Fibroblast of mammary gland (primary cell): ENCODE data around the gene RTTN.

Experiments
- DNase-seq: peaks from one replicate; pipeline ENCODE4 v3.0.0-alpha.2; 2010; ENCODE audit warnings: low read depth
- H3K4me3 ChIP-seq: 2 replicates; pipeline ENCODE4 v1.5.1; 2011; ENCODE audit warnings: low read depth, mild to moderate bottlenecking, low read length, moderate library complexity; ENCODE audit not compliant: control insufficient read depth
- TF ChIP-seq, protein P1 (sequence below): conservative IDR thresholded peaks from 2 replicates; pipeline ENCODE4 v1.5.1; 2011; ENCODE audit warnings: low read depth, low read length, inconsistent platforms; ENCODE audit not compliant: control insufficient read depth, insufficient read depth

The RTTN gene

DNA sequence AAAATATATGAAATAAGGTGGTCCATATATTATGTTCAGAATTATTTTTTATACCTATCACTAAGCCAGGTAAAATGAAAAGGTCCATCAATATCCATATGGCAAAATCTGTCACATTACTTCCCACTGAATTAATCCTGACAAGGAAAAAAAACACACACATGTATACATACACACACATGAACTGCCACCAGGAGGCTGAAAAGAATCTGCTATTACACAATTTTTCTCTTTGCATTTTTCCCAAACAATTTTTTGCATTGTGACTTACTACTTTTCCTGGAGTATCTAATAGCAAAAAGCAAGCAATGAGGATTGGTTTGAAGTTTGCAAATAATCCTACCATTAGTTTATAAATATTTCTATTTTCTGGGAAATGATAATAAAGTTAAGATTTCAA lies 129.6 kb downstream of the RTTN start:
- TF ChIP-seq, protein P1, sequence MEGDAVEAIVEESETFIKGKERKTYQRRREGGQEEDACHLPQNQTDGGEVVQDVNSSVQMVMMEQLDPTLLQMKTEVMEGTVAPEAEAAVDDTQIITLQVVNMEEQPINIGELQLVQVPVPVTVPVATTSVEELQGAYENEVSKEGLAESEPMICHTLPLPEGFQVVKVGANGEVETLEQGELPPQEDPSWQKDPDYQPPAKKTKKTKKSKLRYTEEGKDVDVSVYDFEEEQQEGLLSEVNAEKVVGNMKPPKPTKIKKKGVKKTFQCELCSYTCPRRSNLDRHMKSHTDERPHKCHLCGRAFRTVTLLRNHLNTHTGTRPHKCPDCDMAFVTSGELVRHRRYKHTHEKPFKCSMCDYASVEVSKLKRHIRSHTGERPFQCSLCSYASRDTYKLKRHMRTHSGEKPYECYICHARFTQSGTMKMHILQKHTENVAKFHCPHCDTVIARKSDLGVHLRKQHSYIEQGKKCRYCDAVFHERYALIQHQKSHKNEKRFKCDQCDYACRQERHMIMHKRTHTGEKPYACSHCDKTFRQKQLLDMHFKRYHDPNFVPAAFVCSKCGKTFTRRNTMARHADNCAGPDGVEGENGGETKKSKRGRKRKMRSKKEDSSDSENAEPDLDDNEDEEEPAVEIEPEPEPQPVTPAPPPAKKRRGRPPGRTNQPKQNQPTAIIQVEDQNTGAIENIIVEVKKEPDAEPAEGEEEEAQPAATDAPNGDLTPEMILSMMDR, result peak; percentile 15
- no peak overlapping the region for H3K4me3 ChIP-seq
- no peak for DNase-seq

DNA sequence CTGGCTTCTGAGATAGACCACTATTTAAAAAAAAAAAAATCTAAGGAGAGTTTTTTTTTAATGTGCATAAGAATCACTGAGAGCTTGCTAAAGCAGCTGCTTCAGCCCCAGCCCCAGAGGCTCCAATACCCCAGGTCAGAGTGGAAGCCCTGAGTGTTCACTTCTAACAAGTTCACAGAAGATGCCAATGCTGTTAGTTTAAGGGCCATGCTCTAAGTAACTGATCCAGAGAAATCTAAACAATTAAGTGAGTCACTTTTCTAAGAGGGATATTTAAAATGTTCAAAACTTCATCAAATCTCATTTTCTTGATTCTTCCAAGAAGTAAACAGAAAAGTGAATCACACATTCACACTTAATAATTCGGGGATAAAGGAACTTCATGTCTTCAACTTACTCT lies 131.4 kb downstream of the RTTN start:
- peak; percentile 12 for DNase-seq
- TF ChIP-seq, protein P1, result no peak
- H3K4me3 ChIP-seq, result no peak overlapping the region

DNA sequence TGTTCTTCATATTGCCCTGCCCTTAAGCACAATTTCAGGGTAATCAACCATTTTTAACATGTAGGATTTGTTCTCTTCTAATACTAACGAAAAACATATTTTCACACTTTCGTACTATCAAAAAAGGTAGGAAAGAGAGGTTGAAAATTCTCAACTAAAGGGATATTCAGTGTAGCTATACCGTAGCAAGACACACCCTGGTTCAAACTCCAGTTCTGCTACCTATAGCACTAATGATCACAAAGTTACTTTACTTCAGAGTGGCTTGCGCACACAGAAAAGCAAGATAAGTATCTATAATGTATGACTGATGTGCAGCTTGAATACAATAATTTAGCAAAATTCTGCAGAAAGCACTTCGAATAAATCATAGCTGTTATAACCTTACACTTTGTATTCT lies 132.1 kb downstream of the RTTN start:
- H3K4me3 ChIP-seq, result no peak overlapping the region
- DNase-seq, result no peak
- TF ChIP-seq, protein P1, result no peak

DNA sequence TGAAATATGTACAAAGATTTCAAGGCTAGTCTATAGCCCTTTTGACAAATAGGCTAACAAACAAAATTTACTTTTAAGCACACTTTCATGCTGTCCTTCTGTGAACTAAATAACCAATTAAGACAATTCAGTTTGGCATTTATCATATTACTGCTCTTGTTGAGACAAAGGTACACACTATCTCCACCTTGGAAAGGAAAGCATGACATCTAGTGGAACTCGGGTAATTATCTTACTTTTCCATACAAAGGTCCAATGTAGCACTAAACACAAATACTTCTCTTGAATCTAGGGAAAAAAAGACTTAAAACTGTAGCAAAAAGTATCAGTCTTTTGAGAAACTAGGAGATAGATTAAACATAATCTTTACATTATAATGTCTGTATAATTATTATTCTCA lies 132.8 kb downstream of the RTTN start:
- H3K4me3 ChIP-seq, result no peak overlapping the region
- TF ChIP-seq, protein P1, result peak; percentile 39

DNA sequence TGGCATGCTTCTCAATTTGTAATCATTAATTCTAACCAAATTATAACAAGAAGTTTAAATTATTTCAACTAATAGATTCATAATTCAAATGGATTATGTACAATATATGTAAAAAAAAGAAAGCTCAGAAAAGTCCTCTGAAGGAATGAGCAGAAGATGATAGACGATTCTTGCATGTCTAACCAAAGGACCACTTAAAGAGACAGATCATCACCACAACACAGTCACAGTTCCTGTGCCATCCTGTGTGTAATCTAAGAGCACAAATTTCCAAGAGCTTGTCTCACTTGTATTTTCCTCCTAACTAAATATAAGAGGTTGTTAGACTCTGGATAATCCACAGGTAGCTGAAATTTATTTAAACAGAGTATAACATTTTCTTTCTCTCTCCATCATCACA lies 135.5 kb downstream of the RTTN start:
- no peak overlapping the region for H3K4me3 ChIP-seq
- TF ChIP-seq, protein P1, result no peak
- DNase-seq, result no peak

More for the DNA sequence above, 132.8 kb downstream of the RTTN start:
- peak; percentile 42 for DNase-seq

DNA sequence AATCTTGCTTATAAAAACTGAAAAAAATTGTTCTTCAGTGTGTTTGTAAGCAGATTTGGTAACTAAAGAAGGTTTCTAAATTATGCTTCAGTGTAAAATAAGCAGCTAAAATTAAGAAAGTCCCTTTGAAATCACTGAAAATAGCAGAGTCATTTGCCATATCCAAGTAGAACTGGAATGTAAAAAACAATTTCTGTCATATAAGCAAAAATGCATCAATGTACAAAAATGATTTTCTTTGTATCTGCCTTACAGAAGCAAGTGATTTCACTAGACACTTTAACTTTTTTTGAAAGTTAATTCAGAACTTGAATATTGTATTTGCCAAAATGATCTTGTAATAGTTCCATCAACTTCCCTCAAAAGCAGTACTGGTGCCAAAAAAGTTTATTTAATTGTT lies 136.1 kb downstream of the RTTN start:
- TF ChIP-seq, protein P1, result no peak
- H3K4me3 ChIP-seq, result no peak overlapping the region
- DNase-seq, result no peak

DNA sequence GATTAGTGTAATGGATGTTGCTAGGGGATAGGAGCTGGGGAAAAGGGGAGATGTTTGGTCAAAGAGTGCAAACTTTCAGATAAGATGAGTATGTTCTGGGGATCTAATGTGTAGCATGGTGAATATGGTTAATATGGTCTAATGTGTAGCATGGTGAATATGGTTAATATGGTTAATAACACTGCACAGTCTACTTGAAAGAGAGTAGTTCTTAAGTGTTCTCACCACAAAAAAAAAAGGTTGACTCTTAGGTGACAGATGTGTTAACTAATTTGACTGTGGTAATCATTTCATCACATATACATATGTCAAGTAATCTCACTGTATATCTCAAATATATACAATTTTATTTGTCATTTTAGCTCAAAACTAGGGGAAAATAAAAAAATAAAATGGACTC lies 136.5 kb downstream of the RTTN start:
- DNase-seq, result no peak
- TF ChIP-seq, protein P1, result no peak
- H3K4me3 ChIP-seq, result no peak overlapping the region
